Panc1 (cell line): ENCODE data around the gene SLX4IP. TPM values are rescaled to one million over a fixed set of nuclear protein-coding genes. Genes with fewer than 3 reads are reported as not detected.

Source experiments
- ATAC-seq: fragments of 200-7000 bp; cut with Tn5 transposase; 2 replicates; pipeline ENCODE4 v1.9.1; 2020; ENCODE audit warnings: mild to moderate bottlenecking, moderate library complexity
- BruUV-seq: library from RNA; stranded (reverse); fragments of 400-500 nt; replicated peaks from 2 replicates; lab custom pipeline; 2021; lab: Mats Ljungman, UMichigan
- CTCF ChIA-PET: fragments of 300-600 bp; sonication (Branson Sonifier 250); formaldehyde crosslinking; loops from one replicate; lab custom pipeline; 2022; ENCODE audit warnings: antibody characterized with exemption; lab: Charles Lee
- POLR2A ChIA-PET: fragments of 300-600 bp; sonication (Branson Sonifier 250); formaldehyde crosslinking; loops from one replicate; lab custom pipeline; 2022; ENCODE audit warnings: antibody characterized with exemption; lab: Charles Lee
- DNase-seq: peaks from one replicate; pipeline ENCODE4 v3.0.0-alpha.2; 2010; ENCODE audit warnings: low read depth, low spot score
- H3K27ac ChIP-seq: 2 replicates; pipeline ENCODE4 v1.5.1; 2011; ENCODE audit warnings: mild to moderate bottlenecking, low read length, inconsistent platforms
- H3K27me3 ChIP-seq: fragments of 200-500 bp; sonication (Bioruptor generic); 2 replicates; pipeline ENCODE4 v1.6.0; 2014; ENCODE audit warnings: low read length, inconsistent platforms; ENCODE audit not compliant: control insufficient read depth, insufficient read depth
- H3K36me3 ChIP-seq: fragments of 200-500 bp; sonication (Bioruptor generic); 2 replicates; pipeline ENCODE4 v1.5.1; 2014; ENCODE audit warnings: inconsistent platforms, mild to moderate bottlenecking, low read length, moderate library complexity; ENCODE audit not compliant: control insufficient read depth, insufficient read depth
- H3K4me1 ChIP-seq: 2 replicates; pipeline ENCODE4 v1.5.1; 2011; ENCODE audit warnings: inconsistent platforms, mild to moderate bottlenecking, low read length, moderate library complexity; ENCODE audit not compliant: control insufficient read depth, insufficient read depth
- H3K4me3 ChIP-seq, 2 experiments: 2 replicates each; pipeline ENCODE4 v1.5.1; 2011 to 2012; ENCODE audit warnings: low read depth in 2 of 2, low read length in 2 of 2, mild to moderate bottlenecking in 2 of 2, inconsistent platforms in 1 of 2, moderate library complexity in 1 of 2
- H3K9me3 ChIP-seq: fragments of 200-500 bp; sonication (Bioruptor generic); 2 replicates; pipeline ENCODE4 v1.5.1; 2014; ENCODE audit warnings: low read depth, mild to moderate bottlenecking, inconsistent platforms, low read length, moderate library complexity; ENCODE audit not compliant: control insufficient read depth, insufficient read depth
- POLR2AphosphoS5 ChIP-seq: IDR thresholded peaks from 2 replicates; pipeline ENCODE4 v1.6.1; 2012; ENCODE audit warnings: mild to moderate bottlenecking, low read depth, low read length, moderate library complexity
- SIN3A ChIP-seq: IDR thresholded peaks from 2 replicates; pipeline ENCODE4 v1.6.1; 2012; ENCODE audit warnings: low read depth, mild to moderate bottlenecking, low read length, moderate library complexity, borderline replicate concordance; ENCODE audit not compliant: insufficient read depth
- TCF7L2 ChIP-seq: IDR thresholded peaks from 2 replicates; pipeline ENCODE4 v1.6.1; 2011; ENCODE audit warnings: mild to moderate bottlenecking, low read depth, low read length, inconsistent platforms
- in situ Hi-C: cut with HindIII; loops from 2 replicates; pipeline ENCODE4 v1.10.0; 2016; ENCODE audit warnings: low sequenced_read_pairs, low pct_unique_long_range_greater_than_20kb
- intact Hi-C: fragments of 100-400 bp; cut with micrococcal nuclease; formaldehyde crosslinking; loops from one replicate; pipeline ENCODE4 v1.10.0; 2022; ENCODE audit not compliant: unreplicated experiment
- total RNA-seq: library from RNA; stranded (reverse); gene quantifications from one replicate; pipeline ENCODE4 v1.2.1, GENCODE V29; 2021; ENCODE audit not compliant: unreplicated experiment
- TF ChIP-seq, protein P1 (sequence below): fragments of 450-650 bp; IDR thresholded peaks from 2 replicates; pipeline ENCODE4 v1.5.1; 2017; ENCODE audit warnings: mild to moderate bottlenecking
- TF ChIP-seq, protein P2 (sequence below), 2 experiments: IDR thresholded peaks; 2 replicates each; pipeline ENCODE4 v1.6.1; 2011 to 2012; ENCODE audit warnings: low read depth in 2 of 2, control low read depth in 1 of 2, low read length in 1 of 2, mild to moderate bottlenecking in 1 of 2, moderate library complexity in 1 of 2; ENCODE audit not compliant: insufficient read depth in 1 of 2

The SLX4IP gene
- total RNA-seq, 1 experiment from 2014 or later, result 5.4 TPM

DNA sequence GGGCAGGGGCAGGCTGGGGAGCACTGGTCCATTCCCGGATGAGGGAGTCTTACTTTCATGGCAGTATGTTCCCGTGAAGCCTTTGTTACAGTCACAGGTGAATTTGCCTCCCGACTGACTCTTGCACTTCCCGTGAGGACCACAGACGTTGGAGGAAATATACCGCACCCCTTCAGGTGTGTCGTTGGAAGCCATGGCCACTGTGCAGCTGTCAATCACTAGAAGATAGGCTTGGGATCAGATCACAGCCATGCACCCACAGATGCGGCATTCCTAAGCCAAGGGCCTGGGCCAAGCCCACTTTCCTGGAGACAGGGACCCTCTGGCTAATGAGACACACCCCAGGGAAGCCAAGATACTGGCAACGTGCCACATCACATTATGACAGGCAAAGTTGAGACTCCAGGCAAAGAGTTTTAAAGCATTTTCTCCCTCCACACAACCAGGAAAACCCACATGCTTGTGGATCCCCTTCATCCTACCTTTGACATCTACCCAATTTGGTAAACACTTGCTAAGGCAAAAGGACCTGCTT is 211.8 kb downstream of the SLX4IP start:
- Histone ChIP-seq H3K27ac (no peak overlapping the region), H3K27me3 (no peaks in the 10 kb centered on the region), H3K4me1 (no peaks in the 10 kb centered on the region), H3K4me3 (no peak overlapping the region), H3K9me3 (no peaks in the 10 kb centered on the region), H3K36me3 (peaks cover 24% of the 10 kb centered on the region)
- CTCF ChIA-PET, result no interaction called here
- intact Hi-C loops (no loop called here), in situ Hi-C loops (no loop called here)
- no peak for ATAC-seq
- no TSS peak for BruUV-seq
- DNase-seq, result no peak
- TF ChIP-seq TCF7L2 (no peak), POLR2AphosphoS5 (no peak), SIN3A (no peak)
- TF ChIP-seq, protein P1, sequence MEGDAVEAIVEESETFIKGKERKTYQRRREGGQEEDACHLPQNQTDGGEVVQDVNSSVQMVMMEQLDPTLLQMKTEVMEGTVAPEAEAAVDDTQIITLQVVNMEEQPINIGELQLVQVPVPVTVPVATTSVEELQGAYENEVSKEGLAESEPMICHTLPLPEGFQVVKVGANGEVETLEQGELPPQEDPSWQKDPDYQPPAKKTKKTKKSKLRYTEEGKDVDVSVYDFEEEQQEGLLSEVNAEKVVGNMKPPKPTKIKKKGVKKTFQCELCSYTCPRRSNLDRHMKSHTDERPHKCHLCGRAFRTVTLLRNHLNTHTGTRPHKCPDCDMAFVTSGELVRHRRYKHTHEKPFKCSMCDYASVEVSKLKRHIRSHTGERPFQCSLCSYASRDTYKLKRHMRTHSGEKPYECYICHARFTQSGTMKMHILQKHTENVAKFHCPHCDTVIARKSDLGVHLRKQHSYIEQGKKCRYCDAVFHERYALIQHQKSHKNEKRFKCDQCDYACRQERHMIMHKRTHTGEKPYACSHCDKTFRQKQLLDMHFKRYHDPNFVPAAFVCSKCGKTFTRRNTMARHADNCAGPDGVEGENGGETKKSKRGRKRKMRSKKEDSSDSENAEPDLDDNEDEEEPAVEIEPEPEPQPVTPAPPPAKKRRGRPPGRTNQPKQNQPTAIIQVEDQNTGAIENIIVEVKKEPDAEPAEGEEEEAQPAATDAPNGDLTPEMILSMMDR, result no peak
- TF ChIP-seq, protein P2, sequence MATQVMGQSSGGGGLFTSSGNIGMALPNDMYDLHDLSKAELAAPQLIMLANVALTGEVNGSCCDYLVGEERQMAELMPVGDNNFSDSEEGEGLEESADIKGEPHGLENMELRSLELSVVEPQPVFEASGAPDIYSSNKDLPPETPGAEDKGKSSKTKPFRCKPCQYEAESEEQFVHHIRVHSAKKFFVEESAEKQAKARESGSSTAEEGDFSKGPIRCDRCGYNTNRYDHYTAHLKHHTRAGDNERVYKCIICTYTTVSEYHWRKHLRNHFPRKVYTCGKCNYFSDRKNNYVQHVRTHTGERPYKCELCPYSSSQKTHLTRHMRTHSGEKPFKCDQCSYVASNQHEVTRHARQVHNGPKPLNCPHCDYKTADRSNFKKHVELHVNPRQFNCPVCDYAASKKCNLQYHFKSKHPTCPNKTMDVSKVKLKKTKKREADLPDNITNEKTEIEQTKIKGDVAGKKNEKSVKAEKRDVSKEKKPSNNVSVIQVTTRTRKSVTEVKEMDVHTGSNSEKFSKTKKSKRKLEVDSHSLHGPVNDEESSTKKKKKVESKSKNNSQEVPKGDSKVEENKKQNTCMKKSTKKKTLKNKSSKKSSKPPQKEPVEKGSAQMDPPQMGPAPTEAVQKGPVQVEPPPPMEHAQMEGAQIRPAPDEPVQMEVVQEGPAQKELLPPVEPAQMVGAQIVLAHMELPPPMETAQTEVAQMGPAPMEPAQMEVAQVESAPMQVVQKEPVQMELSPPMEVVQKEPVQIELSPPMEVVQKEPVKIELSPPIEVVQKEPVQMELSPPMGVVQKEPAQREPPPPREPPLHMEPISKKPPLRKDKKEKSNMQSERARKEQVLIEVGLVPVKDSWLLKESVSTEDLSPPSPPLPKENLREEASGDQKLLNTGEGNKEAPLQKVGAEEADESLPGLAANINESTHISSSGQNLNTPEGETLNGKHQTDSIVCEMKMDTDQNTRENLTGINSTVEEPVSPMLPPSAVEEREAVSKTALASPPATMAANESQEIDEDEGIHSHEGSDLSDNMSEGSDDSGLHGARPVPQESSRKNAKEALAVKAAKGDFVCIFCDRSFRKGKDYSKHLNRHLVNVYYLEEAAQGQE (IDR thresholded peaks at IDR 0.05; ENCODE audit: insufficient read depth in 1 of 2, low read depth in 2 of 2, low read length in 1 of 2), result no peak
- POLR2A ChIA-PET, result no interaction called here

DNA sequence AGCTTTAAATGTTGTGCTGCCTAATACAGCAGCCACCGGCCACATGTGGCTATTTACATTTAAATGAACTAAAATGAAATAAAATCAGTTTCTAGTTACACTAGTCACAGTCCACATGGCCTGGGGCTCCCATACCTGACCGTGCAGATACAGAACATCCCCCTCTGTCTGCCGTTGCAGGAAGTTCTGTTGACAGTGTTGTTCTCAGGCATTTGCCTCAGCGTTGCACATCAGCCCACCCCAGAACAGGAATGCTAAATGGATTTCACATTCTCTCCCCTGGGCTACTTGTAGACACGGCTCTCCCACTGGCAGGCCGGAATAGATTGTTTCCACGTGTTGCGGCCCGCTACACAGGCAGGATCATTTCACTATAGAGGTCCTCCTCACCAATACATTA is 212.4 kb downstream of the SLX4IP start:
- CTCF ChIA-PET, result no interaction called here
- H3K27ac ChIP-seq, result no peak overlapping the region
- no TSS peak for BruUV-seq
- POLR2A ChIA-PET, result no interaction called here
- intact Hi-C loops, result no loop called here
- peaks cover 24% of the 10 kb centered on the region for H3K36me3 ChIP-seq
- H3K4me1 ChIP-seq, result no peaks in the 10 kb centered on the region
- ATAC-seq (peak; percentile 55; the same call in 1 of the 2 replicates), DNase-seq (no peak)
- TF ChIP-seq SIN3A (no peak), TCF7L2 (no peak), POLR2AphosphoS5 (no peak)
- TF ChIP-seq, protein P2 (IDR thresholded peaks at IDR 0.05; ENCODE audit: insufficient read depth in 1 of 2, low read depth in 2 of 2, low read length in 1 of 2), result no peak
- TF ChIP-seq, protein P1, result no peak
- H3K27me3 ChIP-seq, result no peaks in the 10 kb centered on the region
- in situ Hi-C loops, result no loop called here
- no peaks in the 10 kb centered on the region for H3K9me3 ChIP-seq
- H3K4me3 ChIP-seq, result no peak overlapping the region
